CD4-positive, CD25-positive, alpha-beta regulatory T cell (primary cell): ENCODE results near the gene PAQR7. TPM values are rescaled to one million over a fixed set of nuclear protein-coding genes. Genes with fewer than 3 reads are reported as not detected.

ENCODE experiments used
- ATAC-seq, 2 donors: fragments of 150-1000 bp; cut with Tn5 transposase; one replicate each; pipeline ENCODE4 v1.10.0; 2021; ENCODE audit warnings: low read depth in 2 of 2, moderate number of reproducible peaks in 2 of 2, moderate library complexity in 1 of 2
- DNase-seq, 3 donors: peaks; one replicate each; pipeline versions ENCODE4 v3.0.0 to v3.0.0-alpha.2; 2012 to 2022; ENCODE audit warnings: mixed read lengths in 1 of 3
- H3K27ac ChIP-seq: one replicate; pipeline ENCODE4 v1.7.0; 2013; ENCODE audit warnings: mild to moderate bottlenecking, low read length; ENCODE audit not compliant: insufficient read depth, poor library complexity, severe bottlenecking
- H3K27me3 ChIP-seq: one replicate; pipeline ENCODE4 v1.7.0; 2013; ENCODE audit warnings: low read length; ENCODE audit not compliant: control insufficient read depth, insufficient read depth
- H3K36me3 ChIP-seq: one replicate; pipeline ENCODE4 v1.7.0; 2013; ENCODE audit warnings: mild to moderate bottlenecking, low read length, moderate library complexity; ENCODE audit not compliant: control insufficient read depth, insufficient read depth
- H3K4me1 ChIP-seq: 2 replicates; pipeline ENCODE4 v1.7.0; 2013; ENCODE audit warnings: mild to moderate bottlenecking, low read length; ENCODE audit not compliant: insufficient read depth, control insufficient read depth, poor library complexity, severe bottlenecking
- H3K4me3 ChIP-seq: one replicate; pipeline ENCODE4 v1.7.0; 2013; ENCODE audit warnings: low read depth, mild to moderate bottlenecking, low read length, moderate library complexity
- H3K9me3 ChIP-seq, 2 experiments: 1 replicate in 1 of 2; 2 replicates in 1 of 2; pipeline ENCODE4 v1.7.0; 2013; ENCODE audit warnings: low read length in 2 of 2, mild to moderate bottlenecking in 1 of 2, moderate library complexity in 1 of 2; ENCODE audit not compliant: control insufficient read depth in 2 of 2
- H3K27ac Mint-ChIP-seq, 3 donors: one replicate each; pipeline ENCODE4 v1.8.0; 2020 to 2022; ENCODE audit warnings: mild to moderate bottlenecking in 3 of 3, mixed read lengths in 3 of 3, moderate library complexity in 2 of 3
- H3K27me3 Mint-ChIP-seq: one replicate; pipeline ENCODE4 v1.8.0; 2022; ENCODE audit warnings: mild to moderate bottlenecking, mixed read lengths
- H3K36me3 Mint-ChIP-seq: one replicate; pipeline ENCODE4 v1.8.0; 2020; ENCODE audit warnings: mixed read lengths
- H3K4me1 Mint-ChIP-seq, 4 donors: one replicate each; pipeline ENCODE4 v1.8.0; 2020 to 2022; ENCODE audit warnings: mixed read lengths in 4 of 4, mild to moderate bottlenecking in 1 of 4
- H3K4me3 Mint-ChIP-seq, 4 donors: one replicate each; pipeline ENCODE4 v1.8.0; 2020 to 2022; ENCODE audit warnings: mild to moderate bottlenecking in 4 of 4, mixed read lengths in 4 of 4, moderate library complexity in 3 of 4
- H3K9me3 Mint-ChIP-seq, 7 donors: one replicate each; pipeline ENCODE4 v1.8.0; 2020 to 2022; ENCODE audit warnings: mixed read lengths in 7 of 7, mild to moderate bottlenecking in 3 of 7, moderate library complexity in 2 of 7
- polyA plus RNA-seq, 4 donors: library from polyadenylated mRNA; unstranded; fragments of 300-500 nt; fragmentation: Illumina TruSeq; gene quantifications; one replicate each; pipeline ENCODE4 v1.2.3, GENCODE V29; 2021
- total RNA-seq: library from RNA; stranded (reverse); gene quantifications from one replicate; pipeline ENCODE4 v1.2.3, GENCODE V29; 2022

PAQR7 gene
- total and polyA plus RNA-seq, 5 donors from 2014 or later = 0.24 to 1.6 (median 0.42) TPM; not detected in 2

GRCh38 chr1:25821630-25822091, 53.8 kb downstream of the PAQR7 start:
- Histone ChIP-seq H3K4me1 (peaks cover 23% of the 10 kb centered on the region), H3K9me3 (no peaks in the 10 kb centered on the region), H3K27me3 (no peaks in the 10 kb centered on the region), H3K4me3 (peak overlapping the region; percentile 72), H3K27ac (peak overlapping the region; percentile 86), H3K36me3 (peaks cover 7% of the 10 kb centered on the region)
- peak overlapping the region; percentile 83 to 97 (median 90) for H3K4me3 Mint-ChIP-seq
- no peaks in the 10 kb centered on the region for H3K27me3 Mint-ChIP-seq
- ATAC-seq (no peak), DNase-seq (no peak)
- H3K4me1 Mint-ChIP-seq = peaks cover 11 to 40% (median 17%) of the 10 kb centered on the region in 4 donors
- peaks cover 10% of the 10 kb centered on the region for H3K36me3 Mint-ChIP-seq
- peak overlapping the region; percentile 96 to 98 (median 96) for H3K27ac Mint-ChIP-seq
- no peaks in the 10 kb centered on the region for H3K9me3 Mint-ChIP-seq

GRCh38 chr1:25821112-25821476, 54.4 kb downstream of the PAQR7 start:
- Histone ChIP-seq H3K4me3 (peak overlapping the region; percentile 72), H3K4me1 (peaks cover 23% of the 10 kb centered on the region), H3K27ac (peak overlapping the region; percentile 86), H3K27me3 (no peaks in the 10 kb centered on the region), H3K36me3 (peaks cover 2% of the 10 kb centered on the region), H3K9me3 (no peaks in the 10 kb centered on the region)
- Mint-ChIP-seq H3K4me3 (peak overlapping the region; percentile 88 to 97 (median 94)), H3K36me3 (peaks cover 6% of the 10 kb centered on the region), H3K27ac (peak overlapping the region; percentile 96 to 97 (median 96)), H3K27me3 (no peaks in the 10 kb centered on the region), H3K4me1 (peaks cover 11 to 40% (median 17%) of the 10 kb centered on the region in 4 donors), H3K9me3 (no peaks in the 10 kb centered on the region)
- DNase-seq (no peak), ATAC-seq (no peak)

GRCh38 chr1:25820247-25821111, 55.0 kb downstream of the PAQR7 start:
- Histone ChIP-seq H3K9me3 (no peaks in the 10 kb centered on the region), H3K4me1 (peaks cover 23% of the 10 kb centered on the region), H3K27me3 (no peaks in the 10 kb centered on the region), H3K27ac (peak overlapping the region; percentile 86), H3K36me3 (no peaks in the 10 kb centered on the region), H3K4me3 (peak overlapping the region; percentile 72)
- peak overlapping the region; percentile 96 to 99 (median 97) for H3K27ac Mint-ChIP-seq
- H3K4me1 Mint-ChIP-seq = peaks cover 11 to 40% (median 17%) of the 10 kb centered on the region in 4 donors
- no peaks in the 10 kb centered on the region for H3K9me3 Mint-ChIP-seq
- peak; percentile 45 to 90 (median 74) for DNase-seq
- H3K4me3 Mint-ChIP-seq = peak overlapping the region; percentile 88 to 98 (median 96)
- peaks cover 5% of the 10 kb centered on the region for H3K36me3 Mint-ChIP-seq
- H3K27me3 Mint-ChIP-seq = no peaks in the 10 kb centered on the region
- ATAC-seq = peak; percentile 69 to 71

- no peaks in the 10 kb centered on the region for H3K27me3 ChIP-seq
- peak; percentile 88 for ATAC-seq
- peaks cover 23% of the 10 kb centered on the region for H3K4me1 ChIP-seq
- H3K9me3 ChIP-seq = no peaks in the 10 kb centered on the region
- peak within 1 kb of the TSS; percentile 77 for H3K4me3 ChIP-seq
- peak within 1 kb of the TSS; percentile 96 to 99 (median 98) for H3K27ac Mint-ChIP-seq
- H3K4me1 Mint-ChIP-seq = peaks cover 9 to 42% (median 17%) of the 10 kb centered on the region in 4 donors
- no peaks in the 10 kb centered on the region for H3K27me3 Mint-ChIP-seq
- no peaks in the 10 kb centered on the region for H3K9me3 Mint-ChIP-seq
- H3K36me3 Mint-ChIP-seq = peaks cover 8% of the 10 kb centered on the region
- no peaks in the 10 kb centered on the region for H3K36me3 ChIP-seq
- peak within 1 kb of the TSS; percentile 86 for H3K27ac ChIP-seq
- peak; percentile 91 to 96 (median 92) for DNase-seq
- H3K4me3 Mint-ChIP-seq = peak within 1 kb of the TSS; percentile 88 to 98 (median 96)
These were observed 55.8 kb downstream of the PAQR7 start, which contains the start of gene MTFR1L for GRCh38 chr1:25819491-25820246. MTFR1L (plus strand) TSS chr1:25819954; CDS start chr1:25823105, 3,151 bp downstream.

GRCh38 chr1:25818569-25818968, 56.9 kb downstream of the PAQR7 start:
- no peak for ATAC-seq

GRCh38 chr1:25817840-25818501, 57.5 kb downstream of the PAQR7 start:
- Mint-ChIP-seq H3K4me3 (peak overlapping the region; percentile 82 to 94 (median 86)), H3K27me3 (no peaks in the 10 kb centered on the region), H3K36me3 (peaks cover 12% of the 10 kb centered on the region), H3K27ac (peak overlapping the region; percentile 85 to 96 (median 93)), H3K9me3 (no peaks in the 10 kb centered on the region), H3K4me1 (peaks cover 5 to 40% (median 16%) of the 10 kb centered on the region in 4 donors)
- ATAC-seq (no peak), DNase-seq (no peak)
- Histone ChIP-seq H3K36me3 (no peaks in the 10 kb centered on the region), H3K27ac (no peak overlapping the region), H3K27me3 (no peaks in the 10 kb centered on the region), H3K4me3 (no peak overlapping the region), H3K4me1 (peaks cover 23% of the 10 kb centered on the region), H3K9me3 (no peaks in the 10 kb centered on the region)

More at GRCh38 chr1:25818569-25818968, 56.9 kb downstream of the PAQR7 start:
- no peaks in the 10 kb centered on the region for H3K9me3 Mint-ChIP-seq
- DNase-seq = no peak
- Histone ChIP-seq H3K4me1 (peaks cover 23% of the 10 kb centered on the region), H3K4me3 (no peak overlapping the region), H3K27ac (no peak overlapping the region), H3K27me3 (no peaks in the 10 kb centered on the region), H3K9me3 (no peaks in the 10 kb centered on the region), H3K36me3 (no peaks in the 10 kb centered on the region)
- peaks cover 8% of the 10 kb centered on the region for H3K36me3 Mint-ChIP-seq
- H3K27ac Mint-ChIP-seq = peak overlapping the region; percentile 93 to 99 (median 96)
- H3K4me3 Mint-ChIP-seq = peak overlapping the region; percentile 88 to 98 (median 96)
- peaks cover 5 to 40% (median 16%) of the 10 kb centered on the region in 4 donors for H3K4me1 Mint-ChIP-seq
- H3K27me3 Mint-ChIP-seq = no peaks in the 10 kb centered on the region

- Mint-ChIP-seq H3K36me3 (peaks cover 12% of the 10 kb centered on the region), H3K4me1 (peaks cover 0 to 29% (median 8%) of the 10 kb centered on the region in 4 donors), H3K9me3 (peaks cover 0 to 2% (median 0%) of the 10 kb centered on the region in 7 donors), H3K27ac (peak overlapping the region in 1 of 3 donors; percentile 40), H3K27me3 (no peaks in the 10 kb centered on the region), H3K4me3 (no peak overlapping the region)
- Histone ChIP-seq H3K4me1 (peaks cover 16% of the 10 kb centered on the region), H3K27me3 (no peaks in the 10 kb centered on the region), H3K9me3 (no peaks in the 10 kb centered on the region), H3K4me3 (no peak overlapping the region), H3K27ac (no peak overlapping the region), H3K36me3 (no peaks in the 10 kb centered on the region)
- DNase-seq (no peak), ATAC-seq (no peak)
These were observed 59.3 kb downstream of the PAQR7 start for GRCh38 chr1:25816112-25816718.
